HG03097 (cell line): Measurements from ENCODE around the gene VAC14.

Experiments used
- ATAC-seq: cut with Tn5 transposase; IDR thresholded peaks from one replicate; pipeline ENCODE4 v1.9.1; 2021; ENCODE audit not compliant: unreplicated experiment, low FRiP score

Gene VAC14

DNA sequence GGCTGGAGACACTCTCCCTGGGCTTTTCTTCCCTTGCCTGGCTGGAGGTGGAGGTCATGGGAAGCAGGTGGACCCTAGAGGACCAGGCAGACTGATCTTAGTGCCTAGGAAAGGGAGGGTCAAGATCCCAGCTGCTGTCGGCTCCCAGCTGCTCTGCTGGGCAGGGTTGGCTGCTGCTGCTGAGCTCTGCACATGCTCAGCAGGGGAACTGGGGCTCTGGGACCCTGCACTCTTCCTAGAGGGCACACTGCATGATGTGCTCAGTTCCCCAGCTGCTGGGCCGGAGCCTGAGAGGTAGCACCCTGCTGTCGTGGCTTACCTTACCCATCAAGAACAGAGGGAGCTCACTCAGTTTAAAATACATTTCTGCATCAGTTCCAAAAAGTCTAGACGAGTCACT lies 34.3 kb downstream of the VAC14 start:
- ATAC-seq = no peak

DNA sequence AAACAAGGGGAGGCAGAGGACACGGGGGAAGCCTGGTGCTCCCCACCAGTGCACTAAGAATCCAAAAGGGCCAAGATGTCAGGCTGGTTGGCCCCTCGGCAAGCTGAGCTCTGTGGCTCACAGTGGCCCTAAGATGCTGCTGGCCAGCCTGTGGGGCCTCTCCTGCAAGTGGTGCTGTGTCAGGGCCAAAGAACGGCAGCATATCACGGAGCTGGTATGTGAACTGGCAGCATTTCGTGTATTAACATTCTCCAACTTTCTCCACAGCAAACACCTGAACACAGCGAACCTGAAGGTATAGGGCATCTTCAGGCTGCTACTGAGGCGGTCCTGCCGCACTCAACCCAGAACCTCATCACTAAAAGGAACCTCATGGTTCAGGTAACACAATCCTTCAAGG lies 34.8 kb downstream of the VAC14 start:
- no peak for ATAC-seq

DNA sequence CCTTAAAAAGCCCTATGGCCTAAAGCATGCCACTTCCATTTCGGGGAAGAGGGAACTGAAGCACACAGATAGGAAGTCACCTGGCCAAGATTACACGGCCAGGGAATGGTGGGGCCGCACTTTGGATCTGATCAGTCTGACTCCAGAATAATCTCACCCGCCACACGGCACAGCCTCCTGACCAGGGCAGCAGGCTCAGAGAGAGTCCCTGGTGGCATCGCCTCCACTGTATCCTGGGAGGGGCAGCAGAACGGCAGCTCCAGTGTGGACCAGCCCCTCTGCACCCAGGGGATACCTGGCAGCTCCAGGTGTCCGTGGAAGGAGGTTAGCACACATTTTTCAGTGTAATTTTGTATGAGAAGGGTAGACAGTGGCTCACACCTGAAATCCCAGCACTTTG lies 35.5 kb downstream of the VAC14 start:
- no peak for ATAC-seq

DNA sequence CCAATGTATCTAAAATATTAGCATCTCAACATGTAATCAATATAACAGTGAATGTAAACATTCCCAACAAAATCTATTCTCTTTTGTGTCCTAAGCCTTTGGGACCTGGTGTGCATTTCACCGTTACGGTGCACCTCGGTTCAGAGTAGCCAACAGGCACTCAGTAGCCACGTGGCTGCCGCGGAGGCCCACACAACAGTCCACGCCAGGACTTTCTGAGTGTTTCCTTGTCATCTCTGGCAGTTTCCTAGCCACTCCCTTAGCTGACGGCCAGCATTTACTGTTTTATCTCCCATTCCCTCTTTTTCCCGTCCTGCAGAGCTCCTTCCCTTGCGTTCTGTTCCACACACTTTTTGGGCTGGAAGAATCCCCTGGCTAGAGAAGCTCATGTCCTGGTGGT lies 36.3 kb downstream of the VAC14 start:
- ATAC-seq = no peak

DNA sequence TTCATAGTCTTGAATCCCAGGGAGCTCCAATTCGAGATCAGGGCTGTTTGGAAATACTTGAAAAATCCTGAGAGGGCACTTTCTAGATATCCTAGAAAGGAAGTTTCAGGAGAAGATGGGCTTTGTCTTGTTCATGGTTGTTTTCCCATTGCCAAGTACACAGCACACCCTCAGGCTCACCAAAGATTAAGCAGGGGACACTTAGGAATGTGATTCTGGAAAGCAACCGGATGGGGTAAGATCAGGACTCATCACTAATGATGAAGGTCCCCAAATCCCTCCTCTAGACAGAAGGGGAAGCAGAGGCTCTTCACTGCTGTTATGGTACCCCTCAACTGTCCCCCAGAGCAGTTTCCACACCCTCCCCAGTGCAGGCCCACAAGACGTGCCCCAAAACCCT lies 40.7 kb downstream of the VAC14 start:
- ATAC-seq = no peak

DNA sequence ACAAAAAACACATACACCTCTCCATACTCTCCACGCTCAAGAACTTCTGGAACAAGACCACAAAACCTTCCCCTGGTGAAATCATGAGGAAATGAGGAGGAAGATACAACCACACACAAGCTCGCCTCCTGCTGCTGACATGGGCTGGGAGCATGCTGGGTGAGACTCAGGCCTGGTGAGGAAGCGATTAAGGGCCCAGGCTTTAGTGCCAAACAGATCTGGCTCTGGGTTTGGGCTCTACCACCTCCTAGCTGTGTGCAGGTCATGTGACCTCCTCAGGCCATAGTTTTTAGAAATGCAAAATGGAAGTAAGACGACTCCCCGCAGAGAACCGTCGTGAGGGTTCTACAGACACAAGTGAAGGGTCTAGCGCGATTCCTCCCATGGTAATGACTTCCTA lies 41.3 kb downstream of the VAC14 start:
- ATAC-seq = no peak

DNA sequence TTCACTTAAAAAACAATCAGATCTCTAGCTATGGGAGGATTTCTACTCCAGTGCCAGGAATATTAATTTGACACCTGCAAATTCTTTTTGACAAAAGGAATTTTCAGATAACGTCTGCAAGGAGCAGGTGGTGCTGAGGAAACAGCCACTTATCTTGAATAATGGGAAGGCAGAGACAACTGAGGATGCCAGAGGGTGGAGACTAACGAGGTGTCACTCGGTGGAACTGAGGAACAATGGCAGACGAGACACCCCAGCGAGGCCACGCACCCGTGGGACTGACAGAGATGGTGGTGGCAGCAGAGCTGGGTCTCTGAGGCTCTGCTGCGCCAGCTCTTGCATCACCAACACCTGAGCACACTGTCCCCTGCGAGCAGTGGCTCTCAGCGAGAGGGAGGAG lies 42.2 kb downstream of the VAC14 start:
- no peak for ATAC-seq

DNA sequence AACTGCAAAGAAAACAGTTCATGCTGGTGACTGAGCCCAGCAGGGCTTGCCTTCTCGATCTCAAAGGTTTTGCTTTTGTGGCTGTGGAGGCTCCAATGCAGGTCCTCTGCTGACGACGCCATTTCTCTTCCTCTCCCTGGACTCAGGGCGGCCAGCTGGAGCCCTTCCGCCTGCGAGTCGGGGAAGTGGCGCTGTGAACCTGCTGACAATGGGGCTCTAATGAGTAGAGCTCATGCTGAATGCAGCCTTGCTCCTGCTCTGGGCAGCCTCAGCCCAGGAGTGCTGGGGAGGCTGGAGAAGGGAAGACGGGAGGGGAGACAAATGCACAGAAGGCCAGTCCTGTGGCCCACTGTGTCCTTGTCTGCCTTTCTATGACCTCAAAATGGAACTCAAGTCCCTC lies 43.8 kb downstream of the VAC14 start:
- ATAC-seq = no peak

DNA sequence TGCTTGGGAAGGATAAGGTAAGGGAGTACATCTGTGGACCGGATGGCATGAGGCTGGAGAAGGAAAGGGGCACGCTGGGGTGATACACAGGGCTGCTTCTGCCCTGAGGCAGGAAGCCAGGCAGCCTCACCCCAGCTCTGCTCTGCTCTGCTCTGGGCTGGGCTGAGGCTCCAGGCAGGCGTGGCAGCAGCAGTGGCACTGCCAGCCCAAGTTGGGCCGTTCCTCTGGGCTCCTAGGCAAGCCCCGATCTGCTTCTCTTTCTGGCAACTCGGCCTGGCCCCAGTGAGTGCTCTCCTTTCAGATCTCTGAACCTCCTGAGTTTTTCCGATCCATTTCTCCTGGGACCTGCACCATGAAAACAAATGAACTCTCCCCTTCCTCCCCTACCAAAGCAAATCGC lies 44.9 kb downstream of the VAC14 start:
- ATAC-seq = no peak

DNA sequence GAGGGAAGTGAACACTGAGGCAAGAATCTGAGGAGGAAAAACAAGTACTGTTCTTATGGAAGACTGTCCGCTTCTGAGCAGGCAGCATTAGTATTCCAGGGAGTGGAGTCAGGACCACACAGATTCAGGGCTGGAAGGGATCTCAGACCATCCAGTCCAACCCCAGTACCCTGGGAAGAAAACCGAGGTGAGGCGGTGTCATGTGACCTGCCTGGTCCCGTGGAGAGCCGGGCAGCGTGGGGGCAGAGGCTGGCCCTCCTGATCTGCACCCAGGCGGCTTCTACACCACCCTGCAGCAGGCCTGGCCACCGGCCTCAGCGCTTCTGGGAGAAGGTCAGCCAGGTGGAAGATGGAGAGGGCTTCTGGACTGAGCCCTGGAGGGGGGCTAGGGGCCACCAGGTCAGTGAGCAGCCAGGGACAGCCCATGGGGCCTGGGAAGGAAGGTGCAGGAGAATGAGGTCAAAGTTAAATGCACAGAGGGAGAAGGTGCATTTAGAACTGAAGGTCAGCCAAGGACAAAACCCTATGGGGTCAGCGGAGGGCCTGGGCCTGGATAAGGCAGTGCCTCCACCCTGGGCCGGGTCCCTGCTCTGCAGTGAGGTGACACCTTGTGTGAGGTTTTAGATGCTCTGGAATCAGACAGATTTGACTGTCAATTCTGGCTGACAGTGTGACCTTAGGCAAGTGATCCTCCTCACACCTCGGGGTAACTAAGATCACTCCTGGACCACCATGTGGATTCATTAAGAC lies 45.9 kb downstream of the VAC14 start:
- ATAC-seq = no peak

DNA sequence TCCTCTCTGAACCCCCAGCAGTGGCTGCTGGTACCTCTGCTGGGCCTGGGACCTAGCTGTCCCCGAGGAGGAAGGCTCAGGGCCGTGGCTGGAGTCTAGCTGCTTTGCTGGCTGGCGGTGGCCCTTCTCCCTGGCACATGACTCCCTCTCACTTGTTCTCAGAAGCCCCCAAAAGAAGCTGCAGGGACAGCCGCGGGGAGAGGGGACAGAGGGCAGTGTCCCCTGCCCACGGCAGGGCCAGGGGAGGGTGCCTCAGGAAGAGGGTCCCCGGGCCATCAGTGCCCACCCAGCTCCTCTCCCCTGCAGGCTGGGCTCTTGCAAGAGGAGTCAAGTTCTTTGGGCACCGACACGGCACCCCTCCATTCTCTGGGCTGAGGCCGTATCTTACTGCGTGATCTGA lies 46.6 kb downstream of the VAC14 start:
- no peak for ATAC-seq

DNA sequence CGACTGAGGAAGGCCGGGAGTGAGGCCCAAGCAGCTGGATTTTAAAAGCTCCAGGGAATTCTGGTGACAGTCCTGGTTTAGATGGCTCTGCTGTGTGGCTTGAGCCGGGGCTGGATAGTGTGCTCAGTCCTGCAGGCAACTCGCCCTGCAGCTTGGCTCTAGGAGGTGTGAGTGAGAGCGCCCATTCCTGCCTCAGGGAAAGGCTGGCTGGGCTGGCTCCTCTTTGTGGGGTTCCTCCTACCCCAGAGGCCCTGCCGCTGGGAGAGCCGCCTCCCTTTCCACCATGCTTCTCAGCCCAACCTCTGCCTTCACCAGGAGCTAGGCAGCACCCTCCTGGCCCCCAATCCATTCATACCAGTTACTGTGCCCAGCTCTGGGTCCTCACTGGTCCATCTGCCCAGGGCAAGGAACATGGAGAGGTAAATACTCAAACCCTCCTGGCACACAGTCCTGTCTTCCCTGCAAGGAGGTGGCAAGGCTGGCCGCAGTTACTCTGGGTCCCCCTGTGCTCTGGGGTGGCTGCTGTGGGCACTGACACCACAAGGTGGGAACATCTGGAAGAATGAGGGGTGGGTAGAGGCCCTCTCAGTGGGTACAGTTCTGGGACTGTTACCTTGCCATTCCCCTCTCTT lies 47.1 kb downstream of the VAC14 start:
- ATAC-seq = no peak

DNA sequence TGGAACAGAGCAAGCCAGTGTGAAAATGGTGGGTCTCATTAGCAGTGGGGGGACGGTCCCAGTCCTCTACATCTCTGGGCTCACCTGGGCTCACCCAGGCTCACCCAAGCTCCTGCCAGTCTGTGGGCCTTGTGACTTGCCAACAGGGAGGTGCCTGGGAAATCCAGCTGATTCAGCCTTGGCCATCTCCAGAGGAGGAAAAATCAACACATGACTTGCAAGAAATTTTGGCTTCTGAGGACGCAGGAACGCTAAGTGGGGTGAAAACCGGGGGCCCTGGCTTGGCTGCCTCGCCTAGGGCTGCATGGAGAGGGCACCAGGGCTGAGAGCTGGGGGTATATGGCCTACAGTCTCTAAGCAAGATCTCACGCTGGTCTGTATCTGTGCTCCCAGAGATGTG lies 47.7 kb downstream of the VAC14 start:
- ATAC-seq = no peak

DNA sequence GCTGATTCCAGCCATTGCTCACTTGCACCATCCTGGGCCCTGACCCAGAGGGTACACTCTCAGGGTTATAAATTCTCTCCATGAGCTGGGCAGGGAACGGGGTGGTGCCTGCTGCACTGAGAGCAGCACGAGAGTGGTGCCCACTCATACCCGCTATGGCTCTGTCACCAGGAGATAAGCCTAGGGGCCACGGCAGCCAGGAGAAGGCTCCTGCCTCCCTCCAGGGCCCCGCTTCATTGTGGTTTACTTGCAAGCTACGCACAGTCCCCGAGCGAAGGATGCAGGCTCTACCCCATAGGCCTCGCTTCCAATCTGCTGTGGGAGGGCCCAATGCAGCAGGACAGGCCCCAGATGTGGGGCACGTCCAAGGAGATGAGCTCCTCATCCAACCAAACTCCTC lies 48.5 kb downstream of the VAC14 start:
- ATAC-seq = no peak

DNA sequence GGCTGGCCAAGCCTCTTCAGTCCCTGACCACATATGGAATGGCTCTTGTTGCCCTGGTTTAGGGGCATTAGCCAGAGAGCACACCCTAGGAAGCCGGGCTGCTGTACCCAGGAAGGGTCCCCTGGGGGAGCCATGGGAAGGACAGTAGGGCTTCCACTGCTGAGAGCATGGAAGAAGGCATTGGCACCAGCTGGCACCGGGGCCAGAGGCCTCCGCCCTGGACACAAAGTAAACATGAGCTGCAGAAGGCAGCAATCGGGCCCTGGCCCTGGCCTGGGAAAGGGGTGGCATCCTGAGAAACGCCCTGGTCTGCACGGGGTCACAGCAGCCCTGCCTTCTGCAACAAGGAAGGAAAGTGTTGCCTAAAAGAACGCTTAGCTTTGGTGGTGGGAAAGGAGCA lies 49.4 kb downstream of the VAC14 start:
- ATAC-seq = no peak

DNA sequence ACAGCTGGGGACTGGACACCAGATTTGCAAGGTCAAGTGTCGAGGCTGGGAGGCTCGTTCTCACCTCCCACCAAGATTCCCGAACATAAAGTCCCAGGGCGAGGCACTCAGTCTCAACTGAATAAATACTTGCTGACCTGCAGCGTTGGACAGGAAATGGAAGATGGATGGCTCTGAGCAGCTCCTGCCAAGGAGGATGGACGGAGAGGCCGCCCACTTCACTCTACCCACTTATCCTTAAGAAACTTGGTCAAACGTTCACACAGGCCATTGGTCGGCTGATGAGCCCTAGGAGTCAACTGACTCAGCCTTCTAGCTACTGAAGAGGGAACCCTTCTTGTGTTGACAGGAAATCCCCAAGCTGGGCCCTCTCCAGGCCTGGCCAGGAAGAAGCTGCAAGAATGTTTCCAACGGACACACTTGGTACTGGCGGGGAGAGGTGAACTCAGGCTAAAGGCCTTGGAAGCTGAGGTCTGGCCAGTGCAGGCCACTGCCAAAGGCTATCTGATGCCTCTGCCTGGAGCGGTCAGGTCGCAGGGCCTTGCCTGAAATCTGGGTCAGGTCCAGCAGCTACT lies 50.0 kb downstream of the VAC14 start:
- ATAC-seq = no peak

DNA sequence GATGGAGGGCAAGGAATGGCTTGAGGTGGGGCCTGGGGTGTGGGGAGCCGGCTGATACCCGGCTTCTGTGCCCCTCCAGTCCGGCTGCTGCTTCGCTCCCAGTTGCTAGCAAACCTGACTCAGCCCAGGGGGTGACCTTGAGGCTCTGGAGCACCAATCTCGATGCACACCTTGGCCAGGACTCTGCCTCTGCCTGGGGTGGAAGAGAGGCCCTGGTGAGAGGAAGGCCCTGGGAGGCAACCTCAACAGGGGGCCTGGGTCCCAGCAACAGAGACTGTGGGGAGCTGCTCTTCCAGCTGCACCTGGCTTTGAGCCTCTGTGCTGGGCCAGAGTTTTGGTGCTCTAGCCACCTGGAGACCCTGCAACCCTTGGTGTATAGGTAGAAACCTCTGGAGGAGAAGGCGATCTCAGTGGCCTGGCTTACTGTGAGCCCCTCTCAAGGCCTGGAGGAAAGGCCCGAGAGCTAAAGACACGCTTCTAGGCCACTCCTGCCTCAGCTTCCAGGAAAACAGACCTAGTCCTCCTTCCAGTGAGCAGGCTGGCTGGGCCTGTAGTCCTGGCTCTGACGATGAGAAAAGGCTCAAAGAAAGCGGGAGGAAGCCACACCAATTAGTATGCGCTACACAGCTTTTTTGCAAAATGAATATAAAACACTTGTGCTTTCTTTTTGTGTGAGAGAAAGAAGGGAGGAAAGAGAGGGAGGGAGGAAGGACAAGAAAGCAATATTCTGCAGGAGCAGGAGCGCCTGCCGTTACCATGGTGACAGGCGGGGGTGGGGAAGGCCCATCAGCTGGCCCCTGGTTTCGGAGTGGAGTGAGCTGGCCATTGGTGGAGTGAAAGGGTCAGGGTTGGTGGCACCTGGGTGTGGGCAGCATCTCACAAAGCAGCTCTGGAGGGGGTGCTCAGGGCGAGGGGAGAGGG lies 51.0 kb downstream of the VAC14 start:
- ATAC-seq = no peak

DNA sequence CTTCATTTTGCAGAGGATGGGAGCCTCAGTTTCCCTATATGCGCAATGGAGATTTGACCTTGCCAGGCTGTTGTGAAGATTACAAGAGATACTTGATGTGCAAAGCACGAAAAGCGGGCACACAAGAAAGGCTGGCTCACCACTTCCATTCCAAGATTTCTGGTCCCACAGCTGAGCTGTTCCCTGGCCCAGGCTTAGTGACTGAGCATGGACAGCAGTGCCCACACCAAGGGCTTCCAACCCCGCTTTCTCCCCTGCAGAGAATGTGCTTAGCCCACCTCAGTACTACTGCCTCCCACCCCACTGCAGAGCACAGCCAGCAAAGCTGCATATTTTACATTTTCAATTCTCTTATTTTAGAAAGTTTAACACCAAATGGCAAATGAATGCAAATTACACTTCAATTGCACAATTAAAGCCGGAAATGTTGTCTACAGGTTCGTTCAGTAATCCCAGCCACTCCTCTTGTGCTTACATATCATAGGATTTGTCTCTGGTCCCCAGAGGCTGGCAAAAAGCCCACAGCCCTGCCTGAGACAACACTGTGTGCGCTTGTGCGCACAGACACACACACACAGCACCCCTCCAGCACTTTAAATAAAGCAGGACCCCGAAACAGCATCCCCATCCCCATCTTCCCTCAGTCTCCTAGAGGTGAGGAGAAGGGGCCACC lies 51.8 kb downstream of the VAC14 start:
- ATAC-seq = no peak

DNA sequence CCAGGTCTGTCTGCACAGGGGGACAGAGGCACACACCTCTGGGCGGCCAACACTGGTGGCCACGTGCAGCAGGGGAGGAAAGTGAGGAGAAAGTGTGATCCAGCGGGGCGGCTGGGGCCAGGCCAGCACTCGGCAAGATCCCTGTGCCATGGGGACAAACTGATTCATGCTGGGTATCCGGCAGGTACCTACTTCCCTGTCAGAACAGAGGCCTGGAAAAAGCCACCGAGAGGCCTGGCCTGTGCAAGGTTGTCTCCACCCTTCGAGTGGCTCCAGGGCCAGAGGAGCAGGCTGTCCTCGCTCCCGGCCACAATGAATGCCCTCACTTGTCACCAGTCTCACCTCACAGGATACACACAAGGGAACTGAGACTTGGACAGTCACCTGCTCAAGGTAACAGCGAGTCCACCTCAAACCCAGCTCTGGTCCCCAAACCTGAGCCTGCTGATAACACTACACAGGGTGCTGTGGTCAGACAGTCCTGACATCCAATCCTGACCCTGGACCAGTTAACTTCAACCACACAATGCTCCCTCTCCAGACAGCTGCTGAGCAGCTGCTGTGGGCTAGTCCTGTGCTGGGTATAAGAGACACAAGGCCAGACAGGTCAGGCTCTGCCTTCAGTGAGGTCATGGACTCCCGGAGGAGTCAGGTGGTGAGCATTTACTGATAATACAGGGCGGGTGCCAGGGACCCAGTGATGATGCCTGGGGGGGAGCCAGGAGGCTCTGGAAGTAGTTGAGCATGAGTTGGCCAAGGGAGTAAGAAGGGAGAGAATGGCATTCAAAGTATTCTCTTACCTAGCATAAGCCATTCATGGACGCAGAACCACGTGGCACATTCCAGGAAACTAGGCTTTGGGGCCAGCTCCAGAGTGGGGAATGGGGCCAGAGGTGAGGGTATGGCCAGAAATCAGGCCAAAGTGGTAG lies 53.0 kb downstream of the VAC14 start:
- ATAC-seq = no peak
